Heart right ventricle (tissue), 16 donors: Measurements from ENCODE around the gene MRC2. TPM values are rescaled to one million over a fixed set of nuclear protein-coding genes. Genes with fewer than 3 reads are reported as not detected.
A peak's percentile ranks its signal among the peaks of the same experiment; 100 is the strongest.

ENCODE experiments used
- ATAC-seq, 8 donors: fragments of 200-7000 bp; cut with Tn5 transposase; one replicate each; pipeline ENCODE4 v1.9.1; 2020; ENCODE audit warnings: mild to moderate bottlenecking in 8 of 8, moderate library complexity in 8 of 8, moderate number of reproducible peaks in 1 of 8
- DNase-seq, 2 donors: peaks; one replicate each; pipeline ENCODE4 v3.0.0-alpha.2; 2020
- H3K27ac ChIP-seq, 10 donors: fragments of 200-600 bp; sonication (generic) in 2 of 10; one replicate each; pipeline versions ENCODE4 v1.5.0 to v1.8.0; 2020 to 2022; ENCODE audit warnings: mild to moderate bottlenecking in 3 of 10
- H3K27me3 ChIP-seq, 7 donors: fragments of 200-600 bp; one replicate each; pipeline ENCODE4 v1.8.0; 2021 to 2022; ENCODE audit warnings: mild to moderate bottlenecking in 2 of 7
- H3K36me3 ChIP-seq, 9 donors: fragments of 200-600 bp; sonication (generic) in 1 of 9; one replicate each; pipeline versions ENCODE4 v1.5.0 to v1.8.0; 2020 to 2022; ENCODE audit warnings: mild to moderate bottlenecking in 2 of 9
- H3K4me1 ChIP-seq, 9 donors: fragments of 200-600 bp; sonication (generic) in 1 of 9; one replicate each; pipeline versions ENCODE4 v1.5.0 to v1.8.0; 2020 to 2022; ENCODE audit warnings: mild to moderate bottlenecking in 4 of 9
- H3K4me3 ChIP-seq, 10 donors: fragments of 200-600 bp; sonication (generic) in 2 of 10; one replicate each; pipeline versions ENCODE4 v1.5.0 to v1.8.0; 2020 to 2022; ENCODE audit warnings: mild to moderate bottlenecking in 7 of 10, moderate library complexity in 2 of 10
- H3K9me3 ChIP-seq, 11 donors: fragments of 200-600 bp in 10 of 11; sonication (generic) in 2 of 11; one replicate each; pipeline versions ENCODE4 v1.5.0 to v1.8.0; 2013 to 2022; ENCODE audit warnings: mild to moderate bottlenecking in 2 of 11, control low read depth in 1 of 11, moderate library complexity in 1 of 11
- CTCF ChIP-seq, 9 donors: fragments of 200-600 bp; sonication (generic) in 2 of 9; IDR thresholded peaks; one replicate each; pipeline versions ENCODE4 v1.5.0 to v1.8.0; 2021 to 2022; ENCODE audit warnings: antibody characterized with exemption in 9 of 9, mild to moderate bottlenecking in 5 of 9, moderate library complexity in 1 of 9
- WGBS, 2 donors: extraction: QIAGEN DNeasy Blood & Tissue Kit; methylation state at CpG; one replicate each; pipeline ENCODE4 v1.1.7; 2013; ENCODE audit warnings: inconsistent platforms in 1 of 2; 5-methylcytosine and 5-hydroxymethylcytosine counted together
- intact Hi-C, 10 donors: fragments of 100-400 bp; cut with DNase I; formaldehyde crosslinking; loops; one replicate each; pipeline versions ENCODE4 v1.11.1 to v1.14.2; 2022
- polyA plus RNA-seq, 2 donors: library from polyadenylated mRNA; stranded (reverse); fragments of 200-250 nt; gene quantifications; one replicate each; pipeline ENCODE4 v1.2.3, GENCODE V29; 2013
- total RNA-seq, 10 donors: library from RNA; stranded (reverse); fragmentation: NEBNext Ultra II Directional in 3 of 10; extraction: Animal tissue kit (Norgen Biotek cat#: 25700) in 3 of 10; gene quantifications; one replicate each; pipeline versions ENCODE4 v1.2.1 to v1.2.4, GENCODE V29; 2021 to 2023
- donor health status: Arrhythmogenic right ventricular cardiomyopathy.
- donor health status: ischemic (EF 13 %, LVEDD 7.1; RV severe dilation, severe dysfunction).
- donor health status: healthy with polysubstance abuse.
- donor health status: DM: no; HTN: yes; CAD: no.
- donor health status: DM: no; HTN: no; CAD: no.
- donor health status: ischemic (EF 25% LVEDD 6.9; RV normal size, moderate dysfunction).
- donor health status: ischemic (EF 25% LVEDD 5.7; RV mildly dilated, moderate dysfunction).
- donor health status: healthy.
- donor health status: DM: yes; HTN: yes; CAD: no.
- donor health status: Ischemic cardiomyopathy.
- donor health status: ischemic (EF 35%, LVEDD 5.7; RV mildly dilated, moderate dysfunction).
- donor health status: nonischemic (EF 11% LVEDD 7.7; RV severe dilation, severe dysfunction).
- donor health status: DM: yes; HTN: yes; CAD: no.
- donor health status: PGD.
- donor health status: ischemic (EF 29% LVEDD 5.4; RV normal size, mild dysfunction).
- donor health status: nonischemic (EF 23%, LVEDD 6.1; RV moderate dilation, normal function).

Gene MRC2
- total and polyA plus RNA-seq, 12 donors = 15.2 to 46.4 (median 21.4) TPM

GRCh38 chr17:62614142-62614541, 13.3 kb upstream of the MRC2 start:
- ATAC-seq = peak in 4 of 8 donors; percentile 27 to 44 (median 34)
- H3K36me3 ChIP-seq = peaks cover 0 to 77% (median 9%) of the 10 kb centered on the region in 9 donors

GRCh38 chr17:62615503-62615902, 12.0 kb upstream of the MRC2 start:
- no peak for ATAC-seq
- DNase-seq = no peak
- Histone ChIP-seq H3K36me3 (peaks cover 0 to 64% (median 5%) of the 10 kb centered on the region in 9 donors), H3K9me3 (no peaks in the 10 kb centered on the region), H3K27ac (no peak overlapping the region), H3K4me1 (peaks cover 0 to 48% (median 20%) of the 10 kb centered on the region in 9 donors), H3K4me3 (no peak overlapping the region), H3K27me3 (no peaks in the 10 kb centered on the region)
- WGBS, 2 donors = 93% methylated on average over 4 of the region's 4 CpGs
- no peak for TF ChIP-seq CTCF (IDR thresholded peaks at IDR 0.05)
- intact Hi-C loops = no loop called here

More at GRCh38 chr17:62614142-62614541, 13.3 kb upstream of the MRC2 start:
- no peak for DNase-seq
- intact Hi-C loops = no loop called here
- Histone ChIP-seq H3K9me3 (no peaks in the 10 kb centered on the region), H3K4me3 (no peak overlapping the region), H3K27me3 (no peaks in the 10 kb centered on the region), H3K4me1 (peaks cover 0 to 39% (median 18%) of the 10 kb centered on the region in 9 donors), H3K27ac (peak overlapping the region in 1 of 10 donors; percentile 47)
- 28 to 44% methylated on average over 6 of the region's 6 CpGs for WGBS, 2 donors
- no peak for TF ChIP-seq CTCF (IDR thresholded peaks at IDR 0.05)

- peaks cover 0 to 47% (median 0%) of the 10 kb centered on the region in 9 donors for H3K36me3 ChIP-seq
- intact Hi-C loops = no loop called here
- no peak for DNase-seq
- peak in 1 of 8 donors; percentile 7 for ATAC-seq
- H3K27ac ChIP-seq = peak overlapping the region in 1 of 10 donors; percentile 65
- no peak for TF ChIP-seq CTCF (IDR thresholded peaks at IDR 0.05)
- 74 to 76% methylated on average over 8 of the region's 8 CpGs for WGBS, 2 donors
- no peaks in the 10 kb centered on the region for H3K27me3 ChIP-seq
- peaks cover 0 to 48% (median 8%) of the 10 kb centered on the region in 9 donors for H3K4me1 ChIP-seq
- no peaks in the 10 kb centered on the region for H3K9me3 ChIP-seq
- H3K4me3 ChIP-seq = no peak overlapping the region
Measured at GRCh38 chr17:62616993-62617893, 10.2 kb upstream of the MRC2 start.

- H3K9me3 ChIP-seq = no peaks in the 10 kb centered on the region
- intact Hi-C loops = no loop called here
- DNase-seq = no peak
- WGBS, 2 donors = 74 to 81% methylated on average over 6 of the region's 6 CpGs
- H3K27ac ChIP-seq = peak overlapping the region in 1 of 10 donors; percentile 65
- H3K36me3 ChIP-seq = peaks cover 0 to 40% (median 0%) of the 10 kb centered on the region in 9 donors
- no peak for ATAC-seq
- peaks cover 0 to 48% (median 8%) of the 10 kb centered on the region in 9 donors for H3K4me1 ChIP-seq
- no peak overlapping the region for H3K4me3 ChIP-seq
- no peaks in the 10 kb centered on the region for H3K27me3 ChIP-seq
- TF ChIP-seq CTCF (IDR thresholded peaks at IDR 0.05) = no peak
Measured at GRCh38 chr17:62617894-62618472, 9.5 kb upstream of the MRC2 start.
